Panc1 (cell line): ENCODE data around the gene GPS1. TPM values are rescaled to one million over a fixed set of nuclear protein-coding genes. Genes with fewer than 3 reads are reported as not detected.
A peak's percentile ranks its signal among the peaks of the same experiment; 100 is the strongest.

Experiments used
- ATAC-seq: fragments of 200-7000 bp; cut with Tn5 transposase; 2 replicates; pipeline ENCODE4 v1.9.1; 2020; ENCODE audit warnings: mild to moderate bottlenecking, moderate library complexity
- BruUV-seq: library from RNA; stranded (reverse); fragments of 400-500 nt; replicated peaks from 2 replicates; lab custom pipeline; 2021; lab: Mats Ljungman, UMichigan
- CTCF ChIA-PET: fragments of 300-600 bp; sonication (Branson Sonifier 250); formaldehyde crosslinking; loops from one replicate; lab custom pipeline; 2022; ENCODE audit warnings: antibody characterized with exemption; lab: Charles Lee
- POLR2A ChIA-PET: fragments of 300-600 bp; sonication (Branson Sonifier 250); formaldehyde crosslinking; loops from one replicate; lab custom pipeline; 2022; ENCODE audit warnings: antibody characterized with exemption; lab: Charles Lee
- DNase-seq: peaks from one replicate; pipeline ENCODE4 v3.0.0-alpha.2; 2010; ENCODE audit warnings: low read depth, low spot score
- H3K27ac ChIP-seq: 2 replicates; pipeline ENCODE4 v1.5.1; 2011; ENCODE audit warnings: mild to moderate bottlenecking, low read length, inconsistent platforms
- H3K27me3 ChIP-seq: fragments of 200-500 bp; sonication (Bioruptor generic); 2 replicates; pipeline ENCODE4 v1.6.0; 2014; ENCODE audit warnings: low read length, inconsistent platforms; ENCODE audit not compliant: control insufficient read depth, insufficient read depth
- H3K36me3 ChIP-seq: fragments of 200-500 bp; sonication (Bioruptor generic); 2 replicates; pipeline ENCODE4 v1.5.1; 2014; ENCODE audit warnings: inconsistent platforms, mild to moderate bottlenecking, low read length, moderate library complexity; ENCODE audit not compliant: control insufficient read depth, insufficient read depth
- H3K4me1 ChIP-seq: 2 replicates; pipeline ENCODE4 v1.5.1; 2011; ENCODE audit warnings: inconsistent platforms, mild to moderate bottlenecking, low read length, moderate library complexity; ENCODE audit not compliant: control insufficient read depth, insufficient read depth
- H3K4me3 ChIP-seq, 2 experiments: 2 replicates each; pipeline ENCODE4 v1.5.1; 2011 to 2012; ENCODE audit warnings: low read depth in 2 of 2, low read length in 2 of 2, mild to moderate bottlenecking in 2 of 2, inconsistent platforms in 1 of 2, moderate library complexity in 1 of 2
- H3K9me3 ChIP-seq: fragments of 200-500 bp; sonication (Bioruptor generic); 2 replicates; pipeline ENCODE4 v1.5.1; 2014; ENCODE audit warnings: low read depth, mild to moderate bottlenecking, inconsistent platforms, low read length, moderate library complexity; ENCODE audit not compliant: control insufficient read depth, insufficient read depth
- CTCF ChIP-seq: fragments of 450-650 bp; IDR thresholded peaks from 2 replicates; pipeline ENCODE4 v1.5.1; 2017; ENCODE audit warnings: mild to moderate bottlenecking
- POLR2AphosphoS5 ChIP-seq: IDR thresholded peaks from 2 replicates; pipeline ENCODE4 v1.6.1; 2012; ENCODE audit warnings: mild to moderate bottlenecking, low read depth, low read length, moderate library complexity
- REST ChIP-seq, 2 experiments: IDR thresholded peaks; 2 replicates each; pipeline ENCODE4 v1.6.1; 2011 to 2012; ENCODE audit warnings: low read depth in 2 of 2, control low read depth in 1 of 2, low read length in 1 of 2, mild to moderate bottlenecking in 1 of 2, moderate library complexity in 1 of 2; ENCODE audit not compliant: insufficient read depth in 1 of 2
- SIN3A ChIP-seq: IDR thresholded peaks from 2 replicates; pipeline ENCODE4 v1.6.1; 2012; ENCODE audit warnings: low read depth, mild to moderate bottlenecking, low read length, moderate library complexity, borderline replicate concordance; ENCODE audit not compliant: insufficient read depth
- TCF7L2 ChIP-seq: IDR thresholded peaks from 2 replicates; pipeline ENCODE4 v1.6.1; 2011; ENCODE audit warnings: mild to moderate bottlenecking, low read depth, low read length, inconsistent platforms
- in situ Hi-C: cut with HindIII; loops from 2 replicates; pipeline ENCODE4 v1.10.0; 2016; ENCODE audit warnings: low sequenced_read_pairs, low pct_unique_long_range_greater_than_20kb
- intact Hi-C: fragments of 100-400 bp; cut with micrococcal nuclease; formaldehyde crosslinking; loops from one replicate; pipeline ENCODE4 v1.10.0; 2022; ENCODE audit not compliant: unreplicated experiment
- total RNA-seq: library from RNA; stranded (reverse); gene quantifications from one replicate; pipeline ENCODE4 v1.2.1, GENCODE V29; 2021; ENCODE audit not compliant: unreplicated experiment

The GPS1 gene
- total RNA-seq, 1 experiment from 2014 or later = 175 TPM

GRCh38 chr17:82029391-82029790 is 22.3 kb upstream of the GPS1 start:
- DNase-seq = no peak
- no peak for TF ChIP-seq SIN3A
- TF ChIP-seq TCF7L2 = no peak
- Histone ChIP-seq H3K27ac (no peak overlapping the region), H3K27me3 (no peaks in the 10 kb centered on the region), H3K4me1 (peaks cover 13% of the 10 kb centered on the region), H3K4me3 (no peak overlapping the region), H3K36me3 (peaks cover 2% of the 10 kb centered on the region; the same call in 1 of the 2 replicates), H3K9me3 (no peaks in the 10 kb centered on the region)
- ATAC-seq = no peak
- CTCF ChIA-PET = interaction anchor here (1.7 kb wide), 1 partner anchor 125 kb away, joined by 5 read pairs; no protein-coding TSS in a partner anchor
- no TSS peak for BruUV-seq
- intact Hi-C loops = loop anchor here (10.0 kb wide), 1 partner anchor 165 kb away; the partner anchor contains the start of gene P4HB
- in situ Hi-C loops = no loop called here
- POLR2A ChIA-PET = no interaction called here

GRCh38 chr17:82029990-82030469 is 21.7 kb upstream of the GPS1 start:
- H3K27me3 ChIP-seq = no peaks in the 10 kb centered on the region
- no TSS peak for BruUV-seq
- in situ Hi-C loops = no loop called here
- H3K4me1 ChIP-seq = peaks cover 13% of the 10 kb centered on the region
- TF ChIP-seq TCF7L2 (no peak), POLR2AphosphoS5 (no peak), SIN3A (no peak), REST (IDR thresholded peaks at IDR 0.05; ENCODE audit: insufficient read depth in 1 of 2, low read depth in 2 of 2, low read length in 1 of 2) (no peak), CTCF (no peak)
- peaks cover 2% of the 10 kb centered on the region; the same call in 1 of the 2 replicates for H3K36me3 ChIP-seq
- intact Hi-C loops = loop anchor here (10.0 kb wide), 1 partner anchor 165 kb away; the partner anchor contains the start of gene P4HB
- ATAC-seq = peak; percentile 6
- POLR2A ChIA-PET = interaction anchor here (0.6 to 1.2 kb wide), 2 partner anchors 11 to 76 kb away, joined by 3 to 5 read pairs; no protein-coding TSS in a partner anchor
- DNase-seq = no peak
- CTCF ChIA-PET = interaction anchor here (0.6 to 1.7 kb wide), 8 partner anchors 8 to 124 kb away, joined by 3 to 7 read pairs (median 4); no protein-coding TSS in a partner anchor
- no peaks in the 10 kb centered on the region for H3K9me3 ChIP-seq
- no peak overlapping the region; the same call in 1 of the 2 replicates for H3K27ac ChIP-seq
- no peak overlapping the region for H3K4me3 ChIP-seq
